HG03342 (cell line): ENCODE measurements around the gene CNOT3.

Experiments used
- ATAC-seq: cut with Tn5 transposase; IDR thresholded peaks from one replicate; pipeline ENCODE4 v1.9.1; 2021; ENCODE audit warnings: mild to moderate bottlenecking, moderate library complexity; ENCODE audit not compliant: unreplicated experiment

The CNOT3 gene

DNA sequence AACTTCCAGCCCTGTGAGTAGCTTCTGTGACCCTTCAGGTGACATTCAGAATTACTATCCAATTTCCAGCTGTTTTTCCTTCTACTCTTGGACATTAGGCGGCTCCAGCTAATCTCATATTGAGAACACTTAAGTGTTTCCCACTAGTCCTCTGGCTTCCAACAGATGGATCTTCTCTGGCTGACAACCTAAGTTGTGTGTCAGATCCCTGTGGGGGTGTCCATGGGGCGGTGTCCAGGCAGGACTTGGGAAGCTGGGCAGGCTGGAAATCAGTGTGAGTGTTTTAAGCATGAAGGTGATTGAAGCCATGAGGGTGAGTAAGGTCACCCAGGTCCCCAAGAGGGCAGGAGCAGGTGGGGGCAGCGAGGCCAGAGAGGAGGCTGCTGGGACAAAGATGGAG lies 10.1 kb downstream of the CNOT3 start:
- no peak for ATAC-seq

DNA sequence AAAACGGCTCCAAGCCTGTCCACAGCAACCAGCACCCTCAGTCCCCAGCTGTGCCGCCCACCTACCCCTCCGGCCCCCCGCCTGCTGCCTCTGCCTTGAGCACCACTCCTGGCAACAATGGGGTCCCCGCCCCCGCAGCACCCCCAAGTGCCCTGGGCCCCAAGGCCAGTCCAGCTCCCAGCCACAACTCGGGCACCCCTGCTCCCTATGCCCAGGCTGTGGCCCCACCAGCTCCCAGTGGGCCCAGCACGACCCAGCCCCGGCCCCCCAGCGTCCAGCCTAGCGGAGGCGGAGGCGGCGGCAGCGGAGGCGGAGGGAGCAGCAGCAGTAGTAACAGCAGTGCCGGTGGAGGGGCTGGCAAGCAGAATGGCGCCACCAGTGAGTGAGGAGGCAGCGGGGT lies 10.6 kb downstream of the CNOT3 start:
- no peak for ATAC-seq

DNA sequence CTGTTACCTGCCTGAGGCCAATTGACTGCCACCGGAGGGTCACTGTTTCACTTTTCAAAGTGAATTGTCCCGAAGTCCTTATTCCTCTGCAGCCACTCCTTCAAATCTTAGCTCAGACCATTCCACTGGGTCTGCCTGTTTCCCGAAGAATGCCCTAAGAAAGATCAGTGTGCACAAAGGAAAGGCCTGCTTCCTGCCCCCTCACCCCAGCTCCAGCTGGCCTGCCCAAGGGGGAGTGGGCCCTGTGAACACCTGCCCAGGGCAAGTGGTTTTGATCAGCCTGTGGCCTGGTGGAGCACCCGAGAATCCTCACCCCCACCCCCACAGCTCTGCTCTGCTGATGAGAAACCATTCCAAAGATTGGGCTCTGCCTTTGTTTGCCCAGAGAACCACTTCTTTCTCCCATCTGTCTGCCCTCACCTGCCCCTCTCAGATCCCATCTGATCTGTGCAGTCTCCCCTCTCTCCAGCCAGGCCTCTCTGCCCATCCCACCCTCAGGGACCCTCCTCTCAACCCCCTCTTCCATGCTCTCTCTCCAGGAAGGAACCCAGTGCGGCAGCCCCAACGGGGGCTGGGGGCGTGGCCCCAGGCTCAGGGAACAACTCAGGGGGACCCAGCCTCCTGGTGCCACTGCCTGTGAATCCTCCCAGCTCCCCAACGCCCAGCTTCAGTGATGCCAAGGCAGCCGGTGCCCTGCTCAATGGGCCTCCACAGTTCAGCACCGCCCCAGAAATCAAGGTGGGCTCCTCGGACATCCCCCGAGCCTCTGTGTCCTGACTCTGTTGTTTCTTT lies 11.7 kb downstream of the CNOT3 start:
- ATAC-seq = no peak

DNA sequence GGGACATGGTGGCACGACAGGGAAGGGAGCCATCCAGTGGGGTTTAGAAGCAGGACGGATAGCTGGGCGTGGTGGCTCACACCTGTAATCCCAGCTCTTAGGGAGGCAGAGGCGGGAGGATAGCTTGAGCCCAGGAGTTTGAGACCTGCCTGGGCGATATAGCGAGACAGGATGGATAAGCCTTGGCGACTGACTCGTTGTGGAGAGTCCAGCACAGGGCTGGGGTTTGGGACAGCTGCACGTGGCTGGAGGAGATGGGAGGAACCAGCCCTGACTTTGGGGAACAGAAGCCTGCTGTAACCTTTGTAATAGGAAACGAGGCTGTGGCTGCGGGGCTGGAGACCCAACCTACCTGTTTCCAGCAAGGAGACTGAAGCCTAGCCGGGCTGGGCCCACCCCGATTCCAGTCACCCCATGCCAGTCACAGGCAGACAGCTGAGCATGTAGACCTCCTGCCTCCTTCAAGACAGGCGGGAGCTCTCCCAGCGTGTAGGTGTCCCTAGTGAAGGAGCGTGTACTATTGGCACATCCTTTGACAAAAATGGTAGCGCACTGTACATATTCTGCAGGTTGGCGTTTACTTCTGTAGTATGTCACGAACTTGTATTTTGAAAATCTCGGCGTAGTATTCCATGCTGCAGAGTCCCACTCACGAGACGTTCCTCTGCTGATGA lies 13.9 kb downstream of the CNOT3 start:
- no peak for ATAC-seq

DNA sequence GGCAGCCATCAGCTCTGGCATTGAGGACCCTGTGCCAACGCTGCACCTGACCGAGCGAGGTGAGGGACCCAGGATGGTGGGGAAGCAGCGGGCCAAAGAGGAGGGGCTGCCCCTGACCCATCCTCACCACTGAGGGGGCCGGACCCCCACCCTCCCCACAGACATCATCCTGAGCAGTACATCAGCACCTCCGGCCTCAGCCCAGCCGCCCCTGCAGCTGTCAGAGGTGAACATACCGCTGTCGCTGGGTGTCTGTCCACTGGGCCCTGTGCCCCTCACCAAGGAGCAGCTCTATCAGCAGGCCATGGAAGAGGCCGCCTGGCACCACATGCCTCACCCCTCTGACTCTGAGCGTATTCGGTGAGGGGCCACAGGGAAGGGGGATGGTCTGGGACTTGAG lies 14.7 kb downstream of the CNOT3 start:
- ATAC-seq = no peak

DNA sequence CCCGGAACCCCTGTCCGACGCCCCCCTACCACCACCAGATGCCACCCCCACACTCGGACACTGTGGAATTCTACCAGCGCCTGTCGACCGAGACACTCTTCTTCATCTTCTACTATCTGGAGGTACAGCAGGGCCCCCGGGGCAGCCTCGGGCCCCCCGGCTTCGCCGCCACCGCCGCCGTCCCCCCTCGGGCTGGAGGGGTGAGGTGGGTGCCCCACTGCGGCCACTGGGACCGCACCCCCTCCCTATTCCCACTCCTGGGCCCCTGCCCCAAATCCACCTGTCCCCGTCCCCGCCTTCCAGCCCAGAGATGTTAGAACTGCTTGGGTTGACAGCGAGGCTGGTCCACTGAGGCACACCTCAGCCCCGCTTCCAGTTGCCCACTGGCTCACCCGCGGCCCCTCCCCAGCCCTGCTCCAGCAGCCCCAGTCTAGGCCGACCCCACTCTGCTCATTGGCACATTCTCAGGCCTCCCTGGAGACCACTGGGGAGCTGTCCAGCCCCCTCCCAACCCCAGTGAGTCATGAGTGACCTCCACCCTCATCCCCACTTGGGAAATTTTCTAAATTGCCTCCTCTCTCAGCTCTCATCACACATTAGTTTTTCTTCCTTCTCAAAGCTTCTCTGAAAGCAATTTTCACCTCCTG lies 15.4 kb downstream of the CNOT3 start:
- ATAC-seq = no peak

DNA sequence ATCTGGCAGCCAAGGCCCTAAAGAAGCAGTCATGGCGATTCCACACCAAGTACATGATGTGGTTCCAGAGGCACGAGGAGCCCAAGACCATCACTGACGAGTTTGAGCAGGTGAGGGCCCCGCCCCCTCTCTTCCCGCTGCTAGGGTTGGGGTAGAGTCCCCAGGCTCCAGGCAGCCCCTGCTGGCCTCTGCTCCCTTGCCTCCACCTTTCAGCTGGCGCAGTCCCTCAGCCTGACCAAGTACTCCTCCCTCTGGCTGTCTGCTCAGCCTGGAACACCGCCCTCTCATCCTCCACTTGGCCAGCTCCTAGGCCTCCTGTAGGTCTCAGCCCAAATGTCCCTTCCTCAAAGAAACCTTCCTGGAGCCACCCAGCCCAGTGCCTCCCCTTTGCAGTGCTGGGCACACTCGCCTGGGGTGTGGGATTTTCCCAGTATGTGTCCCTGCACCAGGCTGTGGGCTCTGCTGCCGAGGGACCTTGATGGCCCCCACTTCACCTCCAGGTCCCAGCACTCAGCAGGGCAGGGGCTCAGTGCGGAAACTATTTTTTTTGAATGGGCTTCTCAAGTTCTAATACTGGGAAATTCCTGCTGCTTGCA lies 16.3 kb downstream of the CNOT3 start:
- ATAC-seq = no peak

DNA sequence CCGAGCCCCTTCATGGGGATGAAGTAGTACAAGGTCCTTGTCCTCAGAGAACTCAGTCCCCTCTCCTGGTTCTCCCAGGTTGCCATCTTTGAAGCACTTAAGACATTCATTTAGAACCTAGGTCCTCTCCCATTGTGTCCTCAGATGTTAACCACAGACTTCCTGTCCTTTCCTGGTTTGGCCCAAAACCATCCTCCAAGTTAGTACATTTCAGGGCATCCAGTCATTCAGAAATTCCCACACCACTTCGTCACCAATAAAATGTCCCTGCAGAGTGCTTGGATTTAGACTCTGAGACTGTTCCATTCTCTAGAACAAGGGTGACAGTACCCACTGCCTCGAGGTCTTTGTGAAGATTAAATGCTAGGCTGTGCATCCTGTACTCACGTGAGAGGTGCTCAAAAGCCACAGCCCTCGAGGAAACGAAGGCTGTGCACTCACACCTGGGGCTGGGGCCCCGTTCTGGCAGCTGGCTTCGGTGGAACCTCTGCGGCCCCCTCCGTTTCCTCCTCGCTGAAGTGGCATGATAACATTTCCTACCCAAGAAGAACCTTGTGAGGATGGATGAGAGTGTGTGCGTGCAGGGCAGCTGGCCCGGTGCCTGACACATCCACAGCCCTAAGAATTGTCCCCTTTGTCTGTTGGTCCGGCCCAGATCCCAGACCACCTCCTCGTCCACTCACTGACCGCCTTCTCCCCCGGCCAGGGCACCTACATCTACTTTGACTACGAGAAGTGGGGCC lies 17.2 kb downstream of the CNOT3 start:
- ATAC-seq = no peak

DNA sequence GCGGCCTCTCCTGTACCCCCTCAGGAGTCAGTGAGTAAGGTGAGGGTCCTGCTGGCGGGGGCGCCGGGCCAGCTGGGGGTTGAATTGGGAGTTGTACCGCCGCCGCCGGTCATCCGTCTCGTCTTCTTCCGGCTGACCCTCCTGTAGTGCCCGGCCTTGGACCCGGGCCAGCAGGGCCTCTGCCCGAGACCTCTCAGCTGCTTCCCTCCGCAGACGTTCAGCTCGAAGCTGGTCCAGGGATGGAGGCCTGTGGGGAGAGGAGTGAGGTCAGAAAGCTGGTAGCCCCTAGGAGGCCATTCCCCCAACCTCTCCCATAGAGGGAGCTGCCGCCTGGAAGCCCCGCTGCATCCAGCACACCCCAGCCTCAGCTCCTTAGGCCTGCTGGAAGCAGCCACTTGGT lies 18.1 kb downstream of the CNOT3 start:
- ATAC-seq = no peak

DNA sequence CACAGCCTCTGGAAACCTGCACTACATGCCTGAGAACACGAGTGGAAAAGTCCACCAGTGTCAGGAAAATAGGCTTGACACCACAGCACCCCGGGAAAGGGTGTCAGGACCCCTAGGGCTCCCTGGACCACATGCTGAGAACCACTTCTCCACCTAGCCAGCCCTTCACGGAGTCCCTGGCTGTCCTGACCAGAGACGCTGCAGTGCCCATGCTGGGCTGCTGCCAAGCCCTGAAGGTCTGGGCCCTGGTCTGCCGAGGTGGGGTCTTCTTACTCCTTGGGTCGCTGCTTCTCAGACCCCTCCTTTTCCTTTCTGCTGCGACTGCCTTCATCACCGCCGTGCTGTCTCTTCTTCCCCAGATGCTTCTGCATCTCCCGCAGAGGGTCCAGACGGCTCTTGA lies 18.9 kb downstream of the CNOT3 start:
- ATAC-seq = no peak

DNA sequence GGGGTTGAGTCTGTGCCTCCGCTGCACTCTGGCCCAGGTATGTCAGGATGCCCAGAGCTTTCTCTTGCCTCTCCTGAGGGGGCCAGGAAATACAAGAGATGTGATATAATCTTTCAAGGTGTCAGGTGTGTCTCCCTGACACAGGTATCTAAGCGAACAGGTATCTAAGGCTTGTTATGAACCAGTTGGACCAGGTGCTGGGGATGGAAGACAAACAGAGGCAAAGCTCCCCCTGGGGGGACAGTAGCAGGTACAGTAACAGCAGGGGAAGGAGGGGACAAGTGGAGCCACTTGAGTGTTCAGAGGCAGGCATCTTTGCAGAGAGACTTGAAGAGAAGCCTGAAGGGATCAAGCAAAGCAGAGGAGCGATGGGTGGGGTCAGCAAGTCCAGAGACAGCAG lies 19.4 kb downstream of the CNOT3 start:
- no peak for ATAC-seq

DNA sequence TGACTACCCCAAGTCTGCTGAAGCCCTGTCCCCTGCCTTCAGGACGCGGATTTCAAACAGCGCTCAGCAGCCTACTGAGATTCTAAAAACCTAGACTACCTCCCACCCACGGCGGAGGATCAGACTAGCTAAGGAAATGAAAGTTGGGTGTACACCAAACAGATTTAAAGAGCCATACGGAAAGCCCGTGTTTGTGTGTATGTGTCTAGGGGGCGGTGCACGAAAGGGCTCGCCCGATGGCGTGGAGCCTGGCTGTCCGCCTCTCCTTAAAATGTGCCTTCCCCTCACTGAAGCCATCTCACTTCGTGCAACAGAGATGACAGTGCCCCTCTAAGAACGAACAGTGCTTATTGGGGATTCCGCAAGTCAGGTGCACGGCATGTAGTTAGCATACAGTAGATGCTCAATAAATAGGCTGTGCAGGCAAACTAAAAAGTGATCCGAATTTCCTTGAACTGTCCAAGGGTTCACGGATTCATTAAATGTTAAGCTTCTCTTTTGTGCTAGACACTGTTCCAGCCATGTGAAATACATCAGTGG lies 21.3 kb downstream of the CNOT3 start:
- ATAC-seq = no peak

DNA sequence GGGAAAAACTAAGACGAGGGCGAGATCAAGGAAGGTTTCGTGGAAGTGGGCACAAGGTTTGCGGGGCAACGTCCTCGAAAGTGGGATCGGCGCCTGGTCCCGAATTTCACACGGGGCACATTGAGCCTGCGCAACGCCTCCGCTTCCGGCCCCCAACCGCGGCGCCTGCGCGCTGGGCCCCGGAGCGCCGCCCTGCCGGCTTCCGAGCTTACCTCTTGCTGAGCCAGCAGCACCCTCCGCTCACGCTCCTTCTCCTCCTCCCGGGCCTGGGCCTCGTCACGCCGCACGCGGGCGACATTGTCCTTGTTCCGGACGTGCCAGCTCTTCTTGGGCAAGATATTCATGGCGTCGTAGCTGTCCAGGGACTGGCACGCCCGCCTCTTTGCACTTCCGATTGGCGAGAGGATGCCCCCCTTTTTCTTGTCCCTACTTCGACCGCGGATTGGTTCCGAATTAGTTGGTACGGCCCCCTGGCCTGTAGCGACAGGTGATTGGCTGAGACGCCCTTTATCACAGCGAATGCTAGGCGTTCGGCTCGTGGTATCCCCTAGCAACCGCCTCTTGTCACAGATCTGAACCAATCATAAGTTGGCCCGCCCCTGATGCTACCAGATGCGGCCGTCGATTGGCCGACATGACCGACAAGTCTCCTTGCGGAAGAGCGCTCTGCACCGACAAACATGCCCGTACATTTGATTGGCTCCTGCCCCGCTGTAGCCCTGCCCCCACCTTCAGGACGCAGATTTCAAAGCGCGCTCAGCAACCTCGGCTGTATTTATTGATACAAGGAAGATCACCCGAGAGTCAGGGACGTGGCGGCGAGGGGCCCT lies 22.0 kb downstream of the CNOT3 start, which contains the start of gene LENG1:
TSS of gene LENG1 (minus strand) at position 370 of the 830 bp plus-strand sequence. CDS start at position 344, 26 bp downstream.
- peak; percentile 89 for ATAC-seq

DNA sequence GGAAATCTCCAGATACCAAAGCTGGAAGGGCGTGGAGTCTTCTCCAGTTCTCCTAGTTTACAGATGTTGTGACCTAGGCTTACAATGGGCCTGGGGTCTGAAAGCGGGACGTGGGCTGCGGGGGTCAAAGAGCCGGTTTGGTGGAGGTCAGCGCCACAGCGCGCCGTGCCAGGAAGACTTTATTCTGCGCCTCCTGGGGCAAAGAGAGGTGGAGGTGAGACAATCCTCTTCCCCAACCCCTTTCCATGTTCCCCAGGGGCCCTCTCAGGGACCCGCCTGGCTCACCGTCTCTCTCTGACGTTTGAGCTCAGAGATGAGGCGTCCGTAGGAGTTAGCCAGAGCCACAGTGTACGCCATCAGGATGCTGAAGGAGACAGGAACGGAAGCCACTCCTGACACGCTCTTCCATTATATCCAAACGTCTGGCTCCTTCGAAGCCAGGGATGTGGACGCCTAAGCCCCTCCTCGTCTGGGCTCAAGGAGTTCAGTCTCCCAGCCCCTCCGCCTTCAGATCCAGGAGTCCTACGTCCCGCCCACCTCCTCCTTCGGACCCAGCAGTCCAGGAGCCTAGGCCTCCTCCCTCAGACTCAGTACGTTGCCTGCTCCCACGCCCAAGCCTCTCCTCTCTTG lies 22.7 kb downstream of the CNOT3 start:
- peak; percentile 0 for ATAC-seq

DNA sequence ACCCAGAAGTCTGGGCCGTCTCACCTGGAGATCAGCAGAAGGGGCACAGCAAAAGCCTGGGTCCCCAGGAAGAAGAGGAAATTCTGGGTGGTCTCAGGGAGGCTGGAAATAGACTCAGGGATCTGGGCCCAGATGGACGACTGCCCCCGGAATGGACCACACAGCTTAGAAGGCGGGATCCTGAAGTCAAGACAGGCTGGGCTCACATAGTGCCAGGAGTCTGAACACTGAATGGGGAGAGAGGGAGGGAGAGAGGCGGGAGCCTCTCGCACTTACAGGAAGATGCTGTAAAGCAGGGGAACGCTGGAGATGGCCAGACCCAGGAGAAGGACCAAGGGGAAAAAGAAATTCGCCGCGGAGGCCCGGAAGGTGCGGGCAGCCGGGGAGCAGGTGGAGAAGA lies 23.3 kb downstream of the CNOT3 start:
- ATAC-seq = no peak

DNA sequence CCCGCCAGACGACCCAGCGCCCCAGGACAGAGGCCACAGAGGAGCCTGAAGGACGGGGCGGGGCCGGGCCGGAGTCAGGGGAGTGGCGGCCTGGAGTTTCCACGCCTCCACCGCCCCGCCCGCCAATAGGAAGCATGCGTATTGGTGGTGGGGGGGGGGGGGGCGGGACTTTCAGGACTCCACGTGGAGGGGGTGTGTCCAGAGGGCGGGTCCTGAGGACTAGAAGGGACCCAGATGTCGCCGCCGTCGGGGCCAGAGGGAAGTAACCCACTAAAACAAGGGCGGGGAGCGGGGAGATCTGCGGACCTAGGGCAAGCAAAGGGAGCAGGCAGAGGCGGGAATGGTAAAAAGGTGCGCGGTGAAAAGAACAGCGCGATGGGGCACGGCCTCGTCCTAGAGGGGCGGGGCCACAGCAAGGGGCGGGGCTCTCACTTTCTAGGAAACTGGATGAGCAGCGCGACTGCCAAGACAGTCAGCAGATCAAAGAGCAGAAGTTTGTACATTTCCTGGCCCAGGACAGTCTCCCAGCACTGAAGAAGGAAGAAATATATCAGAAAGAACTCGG lies 24.8 kb downstream of the CNOT3 start:
- no peak for ATAC-seq

DNA sequence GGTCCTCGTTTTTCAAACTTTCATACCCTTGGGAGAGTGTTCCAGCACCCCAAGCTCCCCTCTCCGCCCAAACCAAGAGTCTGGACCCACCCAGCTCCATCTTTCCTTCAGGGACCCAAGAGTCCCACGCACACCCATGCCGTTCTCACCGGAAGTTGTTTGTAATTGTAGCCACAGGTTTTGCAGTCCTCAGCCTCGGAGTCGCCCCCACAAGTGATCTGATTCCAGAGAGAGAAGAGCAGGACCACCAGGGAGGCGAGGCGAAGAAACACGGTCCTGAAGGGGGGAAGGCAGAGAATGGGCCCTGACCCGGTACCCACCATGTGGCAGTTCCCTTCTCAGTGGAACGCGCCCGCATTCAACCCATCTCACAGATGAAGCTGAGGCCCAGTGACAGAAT lies 25.3 kb downstream of the CNOT3 start:
- ATAC-seq = no peak

DNA sequence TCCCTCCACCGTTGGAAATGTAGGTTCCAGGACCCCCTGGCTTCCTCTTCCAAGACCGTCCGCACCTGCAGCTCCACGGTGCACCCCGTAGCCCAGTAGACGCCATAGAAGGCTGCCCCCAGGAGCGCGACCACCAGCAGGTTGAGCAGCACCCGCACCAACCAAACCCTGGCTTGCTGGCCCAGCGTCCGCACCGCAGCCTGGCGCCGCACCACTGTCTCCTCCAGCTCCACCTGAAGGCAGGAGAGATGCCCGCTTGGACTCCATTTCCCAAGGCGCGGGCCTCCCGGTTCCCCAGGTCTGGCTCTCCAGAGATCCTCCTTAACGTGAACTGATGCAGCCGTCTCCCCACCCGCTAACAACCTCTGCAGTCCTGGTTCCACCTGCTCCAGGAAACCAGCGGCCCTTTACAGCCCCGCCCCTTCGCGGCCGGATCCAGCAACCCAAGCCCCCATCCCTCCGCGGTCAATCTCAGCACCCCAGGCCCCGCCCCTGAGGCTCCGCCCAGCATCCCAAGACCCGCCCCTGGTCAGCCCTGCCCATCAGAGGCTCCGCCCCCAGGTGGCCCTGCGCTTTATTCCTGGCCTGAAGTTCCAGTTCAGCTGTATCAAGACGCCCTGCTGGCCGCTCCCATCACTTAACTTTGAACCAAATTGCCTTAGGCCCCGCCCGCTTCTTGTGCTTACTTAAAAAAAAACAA lies 27.0 kb downstream of the CNOT3 start:
- no peak for ATAC-seq
